GM19035 (cell line): ENCODE measurements around the gene SLC12A5.
A peak's percentile ranks its signal among the peaks of the same experiment; 100 is the strongest.
"Not testable (repeated sequence)": the region's sequence is repeated elsewhere in the genome, so short reads cannot be mapped to it uniquely, and the experiment has no call there.

Source experiments
- ATAC-seq: cut with Tn5 transposase; IDR thresholded peaks from one replicate; pipeline ENCODE4 v1.9.1; 2021; ENCODE audit not compliant: unreplicated experiment

The SLC12A5 gene

DNA sequence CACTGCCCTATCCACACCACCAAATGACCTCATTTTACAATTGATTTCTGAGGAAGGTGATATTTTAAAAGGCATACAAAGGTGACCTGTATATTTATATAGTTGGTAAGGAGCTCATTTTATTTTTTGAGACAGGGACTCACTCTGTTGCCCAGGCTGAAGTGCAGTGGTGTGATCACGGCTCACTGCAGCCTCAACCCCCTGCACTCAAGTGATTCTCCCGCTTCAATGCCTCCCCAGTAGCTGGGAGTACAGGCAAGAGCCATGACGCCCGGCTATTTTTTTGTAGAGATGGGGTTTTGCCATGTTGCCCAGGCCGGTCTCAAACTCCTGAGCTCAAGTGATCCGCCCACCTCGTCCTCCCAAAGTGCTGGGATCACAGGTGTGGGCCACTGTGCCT, 47.8 kb downstream of the SLC12A5 start:
- no peak for ATAC-seq

DNA sequence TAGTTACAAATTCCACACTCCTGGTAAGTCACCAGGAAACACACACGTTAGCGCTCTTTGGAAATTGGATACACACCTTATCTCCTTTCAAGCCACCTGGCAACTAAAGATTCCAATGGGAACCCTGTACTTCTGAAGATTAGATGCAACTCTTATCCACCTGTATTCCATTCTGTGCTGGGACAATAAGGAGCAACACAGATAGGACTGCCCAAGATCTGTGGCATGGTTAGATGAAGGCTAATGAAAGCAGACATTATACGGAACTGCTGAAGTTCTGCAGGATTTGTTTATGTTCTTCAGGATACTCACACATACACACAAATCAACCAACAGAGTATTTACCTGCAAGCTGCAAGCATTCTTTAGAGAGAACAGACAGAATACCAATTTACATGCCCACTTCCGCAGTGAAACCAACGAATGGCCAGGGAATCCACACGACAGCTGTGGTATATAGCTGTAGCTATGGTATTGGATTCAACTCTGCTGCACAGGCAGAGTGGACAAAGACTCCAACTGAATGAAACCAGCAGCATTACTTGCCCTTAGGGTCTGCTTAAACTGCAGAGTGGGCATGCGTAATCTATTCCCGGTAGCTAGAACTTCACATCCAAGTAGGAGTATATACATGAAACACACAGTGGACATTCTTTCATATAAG, 48.8 kb downstream of the SLC12A5 start:
- ATAC-seq: no peak

DNA sequence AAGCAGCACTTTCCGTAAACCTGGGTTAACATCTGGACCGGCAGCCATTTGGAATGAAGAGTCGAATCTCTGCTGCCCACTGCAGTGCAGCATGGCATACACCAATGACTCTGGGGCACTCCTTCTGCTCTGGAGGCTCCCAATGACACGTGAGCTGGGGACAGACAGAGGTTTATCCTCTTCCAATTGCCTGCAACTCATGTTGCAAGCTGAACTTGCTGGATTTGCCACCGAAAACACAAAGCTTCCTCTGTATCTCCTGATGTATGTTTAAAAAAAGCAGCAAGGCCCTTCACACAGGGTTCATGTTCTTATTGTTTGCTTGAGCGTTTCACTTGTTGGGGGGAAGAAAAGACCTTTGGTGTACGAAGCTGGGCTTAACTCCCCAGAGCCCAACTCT, 49.9 kb downstream of the SLC12A5 start:
- no peak for ATAC-seq

DNA sequence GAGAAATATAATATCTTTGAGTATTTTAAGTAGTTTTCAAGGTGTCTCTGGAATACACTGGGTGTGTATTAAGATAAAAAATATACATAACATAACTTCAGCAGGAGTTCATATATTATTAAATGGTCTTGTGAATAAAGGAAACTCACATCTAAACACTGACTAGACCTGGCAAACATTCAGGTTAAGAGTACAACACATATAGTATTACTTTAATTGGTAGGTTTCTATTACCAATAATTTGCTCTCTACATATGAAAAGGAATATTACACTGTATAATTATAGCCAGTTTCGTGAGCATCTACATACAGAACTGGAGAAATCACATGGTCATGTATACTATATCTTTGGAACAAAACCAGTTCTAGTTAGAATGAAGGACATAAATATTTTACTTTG, 52.1 kb downstream of the SLC12A5 start:
- no peak for ATAC-seq

DNA sequence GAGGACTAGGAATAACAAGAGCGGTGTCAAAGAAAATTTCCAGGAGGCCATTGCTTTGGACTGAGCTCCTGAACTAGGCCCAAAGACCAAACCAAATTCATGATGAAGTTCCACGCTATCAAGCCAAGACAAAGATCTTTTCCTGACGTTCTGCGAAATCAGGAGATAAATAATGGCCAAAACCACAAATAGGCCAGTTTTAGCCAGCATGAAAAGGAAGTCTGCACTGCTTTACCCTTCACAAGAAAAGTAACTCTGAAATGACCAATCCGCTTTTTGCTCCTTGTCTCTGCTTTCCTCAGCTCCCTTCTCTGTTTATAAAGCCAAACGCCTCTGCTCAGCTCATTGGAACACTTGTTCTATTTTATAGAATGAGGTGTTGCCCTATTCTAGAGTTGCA, 54.1 kb downstream of the SLC12A5 start:
- ATAC-seq: no peak

DNA sequence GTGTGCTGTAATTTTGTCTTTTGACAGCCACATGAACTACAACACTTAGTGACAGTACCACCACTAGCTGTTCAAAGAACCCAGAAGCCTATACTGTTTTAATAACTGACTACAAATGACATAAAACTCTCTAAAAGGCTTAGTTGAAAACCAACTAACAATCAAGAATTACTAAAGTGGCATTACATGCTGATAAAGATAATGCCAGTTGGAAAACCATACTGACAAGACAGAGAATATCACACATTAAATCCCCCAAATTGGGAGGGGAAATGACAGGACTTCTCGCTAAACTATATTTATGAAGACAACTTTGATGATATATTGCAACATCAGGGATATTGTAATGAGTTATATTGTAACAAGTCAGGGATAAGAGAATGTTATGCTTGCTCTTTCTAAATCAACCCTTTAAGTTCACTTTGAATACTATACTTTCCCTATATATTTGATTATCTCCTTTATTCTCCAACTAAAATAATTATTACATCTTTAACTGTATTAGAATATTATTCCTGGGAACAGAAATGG, 54.6 kb downstream of the SLC12A5 start:
- ATAC-seq: no peak

DNA sequence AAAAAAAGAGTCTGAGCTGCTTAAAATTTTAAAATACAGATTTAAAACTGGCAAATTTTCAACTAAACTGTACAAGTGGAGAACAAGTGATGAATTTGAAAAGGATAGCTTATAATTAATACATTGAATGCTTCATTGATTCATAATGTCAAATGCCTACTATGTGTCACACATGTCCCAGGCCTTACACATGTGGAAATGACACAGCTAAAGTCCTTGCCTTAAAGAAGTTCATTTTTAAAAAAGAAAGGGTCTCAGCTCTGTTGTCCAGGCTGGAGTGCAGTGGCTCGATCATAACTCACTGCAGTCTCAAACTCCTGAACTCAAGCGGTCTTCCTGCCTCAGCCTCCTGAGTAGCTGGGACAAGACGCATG, 55.8 kb downstream of the SLC12A5 start:
- ATAC-seq: no peak

DNA sequence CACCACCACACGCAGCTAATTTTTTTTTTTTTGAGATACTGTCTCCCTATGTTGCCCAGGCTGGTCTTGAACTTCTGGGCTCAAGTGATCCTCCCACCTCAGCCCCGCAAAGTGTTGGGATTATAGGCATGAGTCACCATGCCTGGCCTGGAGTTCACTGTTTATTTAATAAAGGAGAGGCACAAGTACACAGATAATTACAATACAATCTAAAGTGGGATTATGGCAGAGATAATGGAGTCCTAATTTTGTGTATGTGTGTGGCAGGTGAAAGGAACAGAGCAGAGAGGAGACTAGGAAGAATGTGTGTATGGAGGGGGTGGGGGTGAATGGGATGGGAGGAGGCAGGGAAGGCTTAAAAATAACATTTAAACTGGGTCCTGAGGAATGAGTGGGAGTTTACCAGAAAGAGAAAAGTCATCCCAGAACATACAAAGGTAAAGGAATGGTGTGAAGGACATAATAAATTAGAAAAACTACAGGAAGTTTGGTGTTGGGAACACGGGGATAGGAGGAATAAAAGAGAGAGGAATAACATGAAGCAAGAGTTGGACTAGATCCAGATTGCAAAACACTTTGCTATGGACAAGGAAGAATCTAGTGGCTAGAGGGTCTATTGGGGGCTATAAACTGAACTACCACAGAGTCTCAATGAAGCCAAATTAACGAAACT, 56.3 kb downstream of the SLC12A5 start:
- no peak for ATAC-seq

DNA sequence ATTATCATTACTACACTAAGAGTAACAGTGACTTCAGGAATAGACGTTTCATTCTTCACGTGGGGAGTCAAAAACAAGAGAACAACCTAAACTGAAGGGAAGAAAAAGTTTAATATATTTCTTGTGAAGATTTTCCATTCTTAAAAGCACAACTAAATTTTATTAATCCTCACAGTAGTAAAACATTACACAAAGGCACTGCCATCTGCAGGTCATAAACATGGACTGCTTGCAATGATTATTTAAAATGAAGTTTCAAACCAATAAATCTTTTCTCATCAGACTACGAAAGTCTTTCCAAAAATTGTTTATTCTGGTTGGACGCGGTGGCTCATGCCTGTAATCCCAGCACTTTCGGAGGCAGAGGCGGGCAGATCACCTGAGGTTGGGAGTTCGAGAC, 58.1 kb downstream of the SLC12A5 start:
- no peak for ATAC-seq

DNA sequence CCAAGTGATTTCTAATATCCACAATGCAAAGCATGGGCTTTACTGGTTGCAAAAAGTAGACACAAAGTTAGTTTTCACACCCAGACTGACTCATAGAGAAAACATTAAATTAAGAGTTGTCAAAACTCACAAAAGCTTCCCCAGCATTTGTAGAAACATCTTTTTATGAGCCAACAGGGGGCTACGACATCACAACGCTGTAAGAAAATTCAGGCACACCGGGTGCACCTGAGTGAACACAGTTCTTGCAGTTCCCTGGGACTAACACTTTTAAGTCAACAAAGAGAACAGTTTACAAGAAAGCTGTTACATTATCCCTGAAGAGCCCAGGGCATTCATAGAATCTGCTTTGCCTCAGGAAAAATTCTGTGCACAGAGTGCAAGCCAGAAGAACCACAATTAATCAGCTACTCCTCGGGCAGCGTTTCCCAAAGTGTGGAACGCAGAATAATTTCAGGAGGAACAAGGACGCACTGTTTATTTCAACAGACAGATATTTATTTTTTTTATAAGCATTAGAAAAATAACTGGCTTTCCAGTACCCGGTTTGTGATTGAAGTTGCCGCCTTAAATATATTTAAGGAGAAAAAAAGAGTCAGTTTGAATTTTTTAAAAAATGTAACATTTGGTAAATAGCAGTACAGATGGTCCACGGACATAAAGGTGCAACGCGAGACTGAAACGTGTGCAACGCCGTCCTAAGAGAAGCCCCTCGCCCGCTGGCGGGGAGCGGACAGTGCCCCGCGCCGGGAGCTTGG, 59.6 kb downstream of the SLC12A5 start:
- no peak for ATAC-seq

DNA sequence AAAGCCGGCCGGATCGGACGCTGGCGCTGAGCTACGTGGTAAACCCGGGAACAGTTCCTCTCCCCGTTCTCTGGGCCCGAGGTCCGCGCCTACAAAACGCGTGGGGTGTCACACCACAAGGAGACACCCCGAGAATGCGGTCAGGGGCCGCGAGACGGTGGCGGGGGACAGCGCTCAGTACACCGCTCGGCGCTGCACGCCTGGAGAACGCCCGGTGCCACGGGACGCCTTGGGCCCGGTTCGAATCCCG, 60.1 kb downstream of the SLC12A5 start:
- peak; percentile 39 for ATAC-seq

DNA sequence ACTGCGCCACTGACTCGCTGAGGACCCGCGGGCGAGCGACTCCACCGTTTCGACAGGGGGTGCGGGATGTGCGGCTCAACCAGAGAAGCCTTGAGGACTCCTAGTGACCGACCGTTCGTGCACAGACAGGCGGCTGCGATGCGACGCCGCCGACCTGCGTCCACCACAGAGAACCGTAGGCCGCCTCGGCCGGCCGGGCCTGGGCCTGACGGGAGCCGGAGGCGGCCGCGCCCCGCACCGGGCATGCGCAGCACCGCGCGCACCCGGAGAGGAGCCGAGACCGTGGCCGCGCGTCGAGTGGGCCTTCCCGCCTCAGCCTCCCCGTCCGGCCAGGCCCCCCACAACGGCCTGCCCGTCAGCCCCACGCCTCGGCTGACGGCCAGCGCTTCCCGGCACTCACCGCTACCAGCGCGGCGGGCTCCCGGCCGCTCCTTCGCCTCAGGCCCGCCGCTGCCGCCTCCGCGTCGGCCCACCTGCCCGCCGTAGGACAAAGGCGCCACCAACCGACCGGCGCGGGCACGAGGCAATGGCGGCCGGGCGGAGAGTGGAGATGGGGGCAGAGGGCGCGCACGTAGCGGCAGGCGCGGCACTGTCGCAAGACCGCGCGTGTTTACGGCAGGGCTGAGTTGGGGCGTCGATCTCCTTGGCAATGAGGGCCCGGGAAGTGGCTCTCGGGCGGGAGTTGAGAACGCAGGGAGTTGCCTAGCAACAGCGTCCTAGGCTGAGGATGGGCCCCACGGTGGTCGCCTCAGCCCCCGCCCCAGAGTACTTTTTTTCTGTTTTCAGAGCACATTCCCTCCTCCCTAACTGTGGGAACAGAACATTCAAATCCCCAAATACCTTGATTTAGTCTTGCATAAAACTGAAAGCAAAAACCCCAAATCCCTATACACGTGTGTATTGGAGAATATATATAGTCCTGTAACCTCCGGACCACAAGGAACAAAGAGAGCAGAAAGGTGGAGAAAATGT, 60.7 kb downstream of the SLC12A5 start, which contains the start of gene NCOA5:
NCOA5 (minus strand) TSS at position 546 of the 972 bp plus-strand sequence. CDS start 10,538 bp downstream, outside the sequence.
- peak; percentile 85 for ATAC-seq

DNA sequence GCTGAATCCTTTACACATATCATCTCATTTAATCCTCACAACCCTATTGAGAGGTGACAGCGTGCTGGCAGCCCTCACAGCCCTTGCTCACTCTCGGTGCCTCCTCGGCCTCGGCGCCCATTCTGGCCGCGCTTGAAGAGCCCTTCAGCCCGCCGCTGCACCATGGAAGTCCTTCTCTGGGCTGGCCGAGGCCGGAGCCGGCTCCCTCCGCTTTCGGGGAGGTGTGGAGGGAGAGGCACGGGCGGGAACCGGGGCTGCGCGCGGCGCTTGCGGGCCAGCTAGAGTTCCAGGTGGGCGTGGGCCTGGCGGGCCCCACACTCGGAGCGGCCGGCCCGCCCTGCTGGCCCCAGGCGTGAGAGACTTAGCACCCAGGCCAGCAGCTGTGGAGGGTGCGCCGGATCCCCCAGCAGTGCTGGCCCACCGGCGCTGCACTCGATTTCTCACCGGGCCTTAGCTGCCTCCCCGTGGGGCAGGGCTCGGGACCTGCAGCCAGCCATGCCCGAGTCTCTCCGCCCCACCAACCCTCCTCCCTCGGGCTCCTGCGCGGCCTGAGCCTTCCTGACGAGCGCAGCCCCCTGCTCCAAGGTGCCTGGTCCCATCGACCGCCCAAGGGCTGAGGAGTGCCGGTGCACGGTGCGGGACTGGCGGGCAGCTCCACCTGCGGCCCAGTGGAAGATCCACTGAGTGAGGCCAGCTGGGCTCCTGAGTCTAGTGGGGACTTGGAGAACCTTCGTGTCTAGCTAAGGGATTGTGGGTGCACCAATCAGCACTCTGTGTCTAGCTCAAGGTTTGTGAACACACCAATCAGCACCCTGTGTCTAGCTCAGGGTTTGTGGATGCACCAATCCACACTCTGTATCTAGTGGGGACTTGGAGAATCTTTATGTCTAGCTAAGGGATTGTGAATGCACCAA, 62.9 kb downstream of the SLC12A5 start:
- not testable (repeated sequence) for ATAC-seq

DNA sequence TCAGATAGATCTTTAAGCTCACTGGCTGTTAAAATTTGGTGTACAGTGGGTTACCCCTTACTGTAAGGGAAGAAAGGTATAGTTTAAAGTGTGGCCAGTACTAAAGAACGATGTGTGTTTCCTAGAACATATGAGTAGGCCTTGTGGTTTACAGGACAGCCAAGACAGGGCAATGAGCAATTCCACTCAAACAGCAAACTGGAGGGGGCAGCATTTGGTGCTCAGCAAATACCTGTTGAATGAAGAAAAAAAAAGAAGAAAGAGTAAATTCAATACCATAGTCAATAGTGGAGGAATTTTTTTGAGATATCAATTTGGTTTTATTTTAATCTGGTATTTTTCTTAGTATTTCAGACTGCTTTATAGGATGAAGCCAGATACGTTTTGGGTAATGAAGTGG, 64.5 kb downstream of the SLC12A5 start:
- no peak for ATAC-seq

DNA sequence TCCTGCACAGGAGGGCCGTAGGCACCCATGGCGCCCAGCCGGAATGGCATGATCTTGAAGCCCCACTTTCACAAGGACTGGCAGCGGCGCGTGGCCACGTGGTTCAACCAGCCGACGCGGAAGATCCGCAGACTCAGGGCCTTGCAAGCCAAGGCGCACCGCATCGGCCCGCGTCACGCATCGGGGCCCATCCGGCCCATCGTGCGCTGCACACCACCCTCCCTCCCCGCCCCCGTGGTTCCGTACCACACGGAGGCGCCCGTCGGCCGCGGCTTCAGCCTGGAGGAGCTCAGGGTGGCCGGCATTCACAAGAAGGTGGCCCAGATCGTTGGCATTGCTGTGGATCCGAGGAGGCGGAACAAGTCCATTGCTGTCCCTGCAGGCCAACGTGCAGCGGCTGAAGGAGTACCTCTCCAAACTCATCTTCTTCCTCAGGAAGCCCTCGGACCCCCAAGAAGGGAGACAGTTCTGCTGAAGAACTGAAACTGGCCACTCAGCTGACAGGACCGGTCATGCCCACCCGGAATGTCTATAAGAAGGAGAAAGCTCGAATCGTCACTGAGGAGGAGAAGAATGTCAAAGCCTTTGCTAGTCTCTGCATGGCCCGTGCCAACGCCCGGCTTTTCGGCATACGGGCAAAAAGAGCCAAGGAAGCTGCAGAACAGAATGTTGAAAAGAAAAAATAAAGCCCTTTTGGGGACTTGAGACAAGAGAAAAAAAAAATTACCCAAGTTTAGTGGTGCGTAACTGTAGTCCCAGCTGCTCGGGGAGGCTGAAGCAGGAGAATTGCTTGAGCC, 70.7 kb downstream of the SLC12A5 start:
- no peak for ATAC-seq

DNA sequence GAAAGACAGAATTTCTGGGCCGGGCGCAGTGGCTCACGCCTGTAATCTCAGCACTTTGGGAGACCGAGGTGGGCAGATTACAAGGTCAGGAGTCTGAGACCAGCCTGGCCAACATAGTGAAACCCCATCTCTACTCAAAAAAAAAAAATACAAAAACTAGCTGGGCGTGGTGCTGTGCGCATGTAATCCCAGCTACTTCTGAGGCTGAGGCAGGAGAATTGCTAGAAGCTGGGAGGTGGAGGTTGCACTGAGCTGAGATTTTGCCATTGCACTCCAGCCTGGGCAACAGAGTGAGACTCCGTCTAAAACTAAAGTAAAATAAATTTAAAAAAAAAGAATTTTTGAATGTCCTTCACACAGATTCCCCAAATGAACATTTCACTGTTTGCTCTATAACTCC, 71.4 kb downstream of the SLC12A5 start:
- not testable (repeated sequence) for ATAC-seq

DNA sequence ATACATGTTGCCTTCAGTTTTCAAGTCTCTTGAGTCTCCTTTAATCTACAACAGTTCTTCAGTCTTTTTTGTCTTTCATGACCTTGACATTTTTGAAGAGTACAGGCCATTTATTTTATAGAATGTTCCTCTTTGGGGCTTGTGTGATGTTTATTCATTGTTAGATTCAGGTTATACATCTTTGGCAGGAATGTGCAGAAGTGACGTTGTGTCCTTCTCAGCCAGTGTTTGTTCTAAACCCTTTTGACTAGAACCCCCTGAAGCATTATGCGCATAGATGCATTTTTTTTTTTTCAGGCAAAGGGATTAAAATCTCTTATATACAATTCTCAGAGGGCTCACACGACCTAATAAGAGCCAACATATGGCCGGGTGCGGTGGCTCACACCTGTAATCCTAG, 72.0 kb downstream of the SLC12A5 start:
- no peak for ATAC-seq

DNA sequence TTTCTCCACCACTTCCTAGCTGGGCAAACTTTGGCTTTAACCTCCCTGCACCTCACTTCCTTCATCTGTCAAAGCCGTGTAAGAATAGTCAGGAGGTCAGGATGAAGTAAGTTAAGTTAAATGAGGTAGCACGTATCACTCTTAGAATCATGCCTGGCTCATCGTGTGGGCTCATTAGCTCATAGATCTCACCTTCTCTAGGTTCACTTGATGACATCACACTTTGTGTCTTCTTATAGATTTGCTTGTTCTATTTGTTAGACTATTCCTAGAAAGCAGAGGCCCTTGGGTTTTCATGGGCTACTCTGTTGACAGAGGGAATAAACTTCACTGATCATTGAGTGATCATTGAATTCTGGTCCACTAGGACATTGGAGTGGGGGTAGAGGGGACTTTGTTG, 72.9 kb downstream of the SLC12A5 start:
- ATAC-seq: no peak

DNA sequence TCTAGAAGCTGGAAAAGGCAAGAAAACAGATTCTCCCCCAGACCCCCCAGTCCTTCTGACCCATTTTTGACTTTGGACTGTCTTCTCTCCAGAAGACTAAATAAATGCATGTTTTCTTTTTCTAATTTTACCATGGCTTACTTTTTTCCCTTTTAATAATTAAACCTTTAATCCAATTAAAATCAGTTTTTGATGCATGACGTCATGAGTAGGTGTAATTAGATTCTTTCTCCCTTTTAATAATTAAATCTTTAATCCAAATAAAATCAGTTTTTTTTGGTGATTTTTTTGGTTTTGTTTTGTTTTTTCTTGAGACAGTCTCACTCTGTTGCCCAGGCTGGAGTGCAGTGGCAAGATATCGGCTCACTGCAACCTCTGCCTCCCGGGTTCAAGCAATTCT, 73.9 kb downstream of the SLC12A5 start:
- no peak for ATAC-seq
